Raji (cell line): ENCODE measurements around the gene AK9.
A peak's percentile ranks its signal among the peaks of the same experiment; 100 is the strongest.

Experiments used
- POLR2A ChIP-seq: IDR thresholded peaks from 2 replicates; pipeline ENCODE4 v1.6.1; 2011; ENCODE audit warnings: low read depth, low read length, control low read depth; ENCODE audit not compliant: insufficient read depth

The AK9 gene

DNA sequence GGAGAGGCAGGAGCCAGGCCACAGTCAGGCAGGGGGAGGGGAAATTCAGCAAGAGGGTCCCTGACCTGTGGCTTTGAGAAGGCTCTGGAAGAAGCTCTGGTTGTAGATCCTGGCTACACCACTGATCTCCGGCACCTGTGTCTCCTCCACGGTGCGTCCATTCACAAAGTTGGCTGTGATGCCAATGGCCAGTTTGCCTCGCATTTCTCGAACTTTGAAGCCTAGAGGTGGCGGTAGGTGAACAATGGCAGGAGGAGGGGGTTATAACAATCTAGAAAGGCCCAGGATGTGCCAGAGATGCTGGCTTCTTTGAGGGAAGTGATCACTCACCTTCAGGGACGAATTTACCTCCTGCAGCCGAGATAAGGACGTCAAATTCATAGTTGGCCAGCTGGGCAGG, 238.8 kb downstream of the AK9 start:
- no peak for TF ChIP-seq POLR2A

DNA sequence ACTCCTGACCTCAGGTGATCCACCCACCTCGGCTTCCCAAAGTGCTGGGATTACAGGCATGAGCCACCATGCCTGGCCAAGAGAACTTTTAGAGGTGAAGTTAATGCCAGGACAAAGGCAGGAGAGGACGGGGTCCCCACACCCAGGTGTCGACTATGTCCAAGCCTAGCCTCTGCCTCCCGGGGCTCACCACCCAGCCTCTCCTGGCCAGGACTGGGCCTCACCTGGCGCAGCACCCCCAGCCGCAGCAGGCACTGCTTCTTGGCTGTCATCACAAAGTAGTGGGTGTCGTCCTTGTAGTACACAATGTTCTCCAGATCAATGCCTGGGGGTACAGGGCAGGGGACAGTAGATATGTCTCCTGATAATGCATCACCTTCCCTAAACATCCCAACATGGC, 239.6 kb downstream of the AK9 start:
- no peak for TF ChIP-seq POLR2A

DNA sequence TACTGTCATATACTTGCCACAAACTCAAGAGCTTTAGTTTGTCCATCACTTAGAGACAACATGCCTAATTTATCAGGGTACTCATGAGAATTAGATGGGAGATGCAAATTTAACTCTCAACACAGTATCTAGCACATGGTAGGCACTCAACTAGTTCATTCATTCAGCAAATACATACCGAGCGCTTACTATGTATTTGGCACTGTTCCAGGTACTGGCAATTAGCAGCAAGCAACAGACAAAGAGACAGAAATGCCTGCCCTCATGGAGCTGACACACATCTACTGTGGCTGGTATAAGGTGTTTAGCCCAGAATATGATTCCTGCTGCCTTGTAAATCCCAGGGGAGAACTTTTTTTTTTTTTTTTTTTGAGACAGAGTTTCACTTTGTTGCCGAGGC, 240.2 kb downstream of the AK9 start:
- no peak for TF ChIP-seq POLR2A

DNA sequence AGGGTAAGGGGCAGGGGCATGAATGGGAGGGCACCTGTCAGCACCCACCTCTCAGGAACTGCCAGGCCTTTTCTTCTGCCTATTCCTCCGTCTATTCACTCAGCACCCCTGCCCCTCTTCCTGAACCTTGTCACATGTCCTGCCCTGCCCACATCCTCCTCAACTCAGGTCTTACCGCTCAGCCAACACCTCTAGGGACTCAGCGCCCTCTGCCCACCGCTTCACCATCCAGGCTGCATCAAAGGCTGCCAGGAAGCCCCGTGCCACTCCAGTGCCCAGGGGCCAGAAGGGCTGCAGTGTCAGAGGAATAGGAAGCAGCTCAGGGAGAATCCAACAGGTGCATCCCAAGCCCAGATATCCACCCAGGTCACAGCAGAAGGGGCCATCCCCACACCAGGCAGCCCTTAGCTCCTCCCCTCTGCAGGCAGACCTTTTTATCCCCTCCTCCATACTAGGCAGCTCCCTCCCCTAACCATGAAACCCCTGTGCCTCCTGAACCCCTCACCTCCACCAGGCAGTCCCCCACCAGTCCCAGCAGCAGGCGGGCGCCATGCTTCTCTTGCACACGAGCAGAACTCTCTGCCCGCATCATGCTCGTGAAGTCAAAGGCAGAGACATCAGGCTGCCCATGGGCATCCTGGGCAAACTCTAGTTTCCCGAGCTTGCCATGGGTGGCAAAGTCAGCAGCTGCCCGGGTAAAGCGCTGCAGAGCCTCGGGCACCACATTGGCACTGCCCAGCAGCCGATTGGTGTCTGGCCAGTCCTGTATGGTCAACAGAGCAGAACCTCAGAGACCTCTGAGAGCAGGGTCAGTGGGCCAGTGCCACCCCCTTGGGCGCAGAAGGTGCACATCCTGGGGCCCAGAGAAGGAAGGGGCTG, 241.0 kb downstream of the AK9 start:
- TF ChIP-seq POLR2A: 0 out of 2 replicates have a peak, but pooled peaks have one; percentile 7

DNA sequence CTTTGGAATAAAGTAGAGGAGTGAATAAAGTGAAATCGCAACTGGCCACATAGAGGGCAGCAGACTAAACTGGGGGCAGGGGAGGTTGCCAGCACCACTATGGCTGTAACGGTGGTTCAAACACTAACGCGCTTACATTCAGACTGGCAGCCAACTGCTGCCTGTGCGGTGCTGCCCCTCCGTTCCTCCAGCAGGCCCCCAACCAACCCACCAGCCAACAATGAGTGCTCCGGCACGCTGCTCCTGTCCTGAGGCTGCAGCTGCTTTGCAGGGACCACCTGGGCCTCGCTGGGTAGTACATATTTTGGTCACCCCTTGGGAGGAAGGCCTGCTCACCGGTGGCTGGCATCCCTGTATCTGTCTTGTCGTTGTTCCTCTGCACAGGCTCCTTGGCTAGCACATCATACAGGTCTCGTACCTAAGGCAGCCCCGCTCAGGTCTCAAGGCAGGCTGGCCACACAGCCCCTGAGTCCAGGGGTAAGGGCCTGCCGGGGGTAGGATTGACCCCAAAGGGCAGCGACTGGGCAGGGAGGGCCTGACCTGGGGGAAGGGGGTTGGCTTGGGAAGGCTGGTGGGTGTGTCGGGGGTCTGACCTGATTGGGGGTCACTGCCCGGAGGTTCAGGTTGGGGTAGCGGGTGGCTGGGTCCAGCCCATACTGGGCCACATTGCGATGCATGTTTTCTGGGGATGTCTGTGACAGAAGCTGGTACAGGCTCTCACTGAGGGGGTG, 241.8 kb downstream of the AK9 start:
- TF ChIP-seq POLR2A: 0 out of 2 replicates have a peak, but pooled peaks have one; percentile 24

DNA sequence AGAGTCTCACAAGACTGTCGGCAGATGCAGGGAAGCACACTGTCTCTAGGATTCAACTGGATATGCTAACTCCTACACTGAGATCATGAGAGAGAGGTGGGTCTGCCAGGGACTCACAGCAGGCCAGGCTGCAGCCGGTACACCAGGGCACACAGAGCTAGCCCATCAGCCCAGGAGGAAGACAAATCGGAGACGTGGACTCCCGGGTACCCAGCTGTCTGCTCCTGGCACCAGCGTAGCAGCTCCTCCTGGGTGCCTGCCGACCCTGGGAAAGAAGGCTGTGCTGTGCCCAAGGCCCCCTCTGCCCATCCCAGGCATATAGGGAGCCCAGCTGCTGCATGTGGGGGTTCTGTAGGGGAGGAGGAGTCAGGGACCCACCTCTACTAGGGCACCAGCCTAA, 242.4 kb downstream of the AK9 start:
- TF ChIP-seq POLR2A: no peak

DNA sequence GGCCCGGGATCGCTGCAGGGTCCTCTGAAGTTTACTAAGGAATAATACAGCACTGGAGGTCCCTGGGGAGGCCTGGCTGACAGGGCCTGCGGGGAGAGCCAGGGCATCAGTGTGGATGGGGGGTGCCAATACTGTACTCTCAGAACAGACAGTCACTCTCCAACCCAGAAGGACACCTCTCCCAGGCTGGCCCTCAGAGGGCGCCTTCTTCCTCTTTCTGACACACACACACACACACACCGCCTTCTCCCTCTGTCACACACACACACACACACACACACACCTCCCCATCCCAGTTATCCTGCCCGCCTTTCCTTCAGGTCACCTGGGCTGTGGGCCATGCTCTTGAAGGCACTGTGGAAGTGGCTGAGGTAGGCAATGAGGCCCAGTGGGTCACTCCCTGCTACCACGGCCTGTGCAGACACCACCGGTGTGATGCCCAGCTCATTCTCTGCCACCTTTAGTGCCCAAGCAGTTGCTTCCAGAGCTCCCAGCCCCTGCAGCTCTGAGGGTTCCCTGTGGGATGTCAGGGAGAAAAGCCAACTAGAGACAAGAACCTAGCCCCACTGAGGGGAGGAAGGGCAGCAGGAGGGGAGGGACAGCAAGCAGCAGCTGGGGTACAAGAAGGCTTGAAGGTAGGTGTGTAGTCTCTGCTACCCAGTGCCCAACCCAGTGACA, 243.0 kb downstream of the AK9 start:
- 0 out of 2 replicates have a peak, but pooled peaks have one; percentile 16 for TF ChIP-seq POLR2A

DNA sequence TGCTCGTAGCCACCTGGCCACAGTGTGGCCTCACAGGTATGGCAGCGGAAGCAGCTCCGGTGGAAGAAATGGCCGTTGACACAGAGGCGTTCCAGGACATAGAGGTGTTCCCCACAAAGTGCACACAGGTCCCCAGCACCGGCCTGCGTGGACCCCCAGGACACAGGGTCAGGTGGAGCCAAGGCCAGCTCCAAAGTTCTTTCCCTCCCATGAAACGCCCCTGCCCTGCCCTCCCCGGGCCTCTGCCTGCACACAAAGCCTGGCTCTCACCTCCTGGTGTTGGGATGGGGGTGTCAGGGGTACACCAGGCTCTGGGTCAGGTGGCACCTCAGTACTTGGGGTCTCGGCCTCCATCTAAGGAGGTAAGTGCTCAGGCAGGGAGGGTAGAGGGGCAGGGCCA, 243.9 kb downstream of the AK9 start:
- no peak for TF ChIP-seq POLR2A

DNA sequence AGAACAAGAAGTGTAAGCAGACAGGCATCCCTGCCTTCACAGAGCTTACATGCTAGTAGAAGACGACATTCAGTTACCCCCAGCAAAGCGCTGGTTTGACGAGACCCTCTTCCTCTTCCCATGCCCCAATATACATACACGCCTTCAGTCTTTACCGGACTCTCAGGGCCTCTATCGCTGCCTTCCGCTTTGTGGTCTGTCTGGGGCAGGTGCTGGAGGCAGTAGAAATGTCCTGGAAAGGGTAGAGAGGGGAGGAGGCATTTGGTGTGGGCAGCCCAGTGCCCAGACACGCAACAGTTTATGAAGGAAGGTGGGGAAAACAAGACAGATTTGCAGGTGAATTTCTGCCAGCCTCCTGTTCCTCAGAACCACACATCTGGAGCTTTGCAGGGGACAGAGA, 244.5 kb downstream of the AK9 start:
- TF ChIP-seq POLR2A: no peak

DNA sequence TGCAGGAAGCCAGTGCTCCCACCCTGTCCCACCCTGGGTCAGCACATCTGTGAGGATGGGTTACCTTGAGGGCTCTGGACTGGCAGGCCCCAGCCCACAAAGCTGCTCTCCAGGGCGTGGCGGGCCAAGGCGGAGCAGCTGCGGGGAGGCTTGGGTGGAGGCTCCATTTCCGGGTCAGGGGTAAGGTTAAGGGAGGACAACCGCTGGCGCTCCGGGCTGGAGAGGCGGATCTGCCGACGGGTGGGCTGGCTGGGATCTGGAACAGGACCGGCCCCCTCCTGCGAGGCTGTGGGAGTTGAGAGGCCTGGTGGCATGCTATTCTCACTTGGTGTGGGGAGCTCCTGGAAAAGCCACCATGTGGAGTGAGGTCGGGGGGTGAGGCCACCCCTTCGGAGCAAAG, 244.9 kb downstream of the AK9 start:
- TF ChIP-seq POLR2A: no peak

DNA sequence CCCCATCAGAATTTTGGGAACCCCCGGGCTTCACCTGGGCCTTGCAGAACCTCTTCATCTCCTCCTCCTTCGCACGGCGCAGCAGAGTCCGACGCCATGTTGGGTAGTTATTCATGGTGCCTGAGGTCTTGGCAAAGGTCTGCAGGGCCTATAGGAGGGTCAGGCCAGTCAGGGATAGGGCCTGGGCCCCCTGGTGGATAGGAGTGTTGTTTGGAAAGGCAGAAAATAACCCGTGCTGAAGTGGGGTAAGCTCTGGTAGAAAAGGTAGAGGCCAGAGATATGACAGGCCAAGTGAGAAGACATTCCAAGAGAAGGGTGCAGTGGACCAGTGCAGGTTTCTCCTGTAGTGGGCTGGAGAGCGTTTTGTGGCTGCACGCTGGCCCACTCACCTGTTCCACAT, 245.6 kb downstream of the AK9 start:
- no peak for TF ChIP-seq POLR2A

DNA sequence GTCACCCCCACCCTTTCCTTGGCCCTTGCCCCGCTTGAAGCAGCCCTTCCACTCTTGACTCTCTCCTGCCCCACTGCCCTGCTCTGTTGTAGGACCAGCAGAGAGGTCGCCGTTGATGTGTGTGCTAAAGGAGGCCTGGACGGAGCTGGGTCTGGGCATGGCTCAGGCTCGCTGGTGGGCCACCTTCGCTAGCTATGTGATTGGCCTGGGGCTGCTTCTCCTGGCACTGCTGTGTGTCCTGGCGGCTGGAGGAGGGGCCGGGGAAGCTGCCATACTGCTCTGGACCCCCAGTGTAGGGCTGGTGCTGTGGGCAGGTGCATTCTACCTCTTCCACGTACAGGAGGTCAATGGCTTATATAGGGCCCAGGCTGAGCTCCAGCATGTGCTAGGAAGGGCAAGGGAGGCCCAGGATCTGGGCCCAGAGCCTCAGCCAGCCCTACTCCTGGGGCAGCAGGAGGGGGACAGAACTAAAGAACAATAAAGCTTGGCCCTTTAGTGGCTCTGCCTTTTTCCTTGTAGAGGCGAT, 247.5 kb downstream of the AK9 start:
- TF ChIP-seq POLR2A: no peak
